HG02610 (cell line): ENCODE results near the gene SPECC1.

ENCODE experiments used
- ATAC-seq: cut with Tn5 transposase; IDR thresholded peaks from one replicate; pipeline ENCODE4 v1.9.1; 2021; ENCODE audit warnings: mild to moderate bottlenecking, moderate library complexity; ENCODE audit not compliant: unreplicated experiment

SPECC1 gene

GRCh38 chr17:20264996-20265395, 255.8 kb downstream of the SPECC1 start:
- no peak for ATAC-seq

GRCh38 chr17:20266806-20267458, 257.8 kb downstream of the SPECC1 start:
- ATAC-seq: no peak

- no peak for ATAC-seq
These were observed 258.3 kb downstream of the SPECC1 start for GRCh38 chr17:20267459-20267842.

GRCh38 chr17:20270369-20270768, 261.2 kb downstream of the SPECC1 start:
- no peak for ATAC-seq

- no peak for ATAC-seq
These were observed 262.0 kb downstream of the SPECC1 start for GRCh38 chr17:20271011-20271610.

GRCh38 chr17:20273741-20274500, 264.8 kb downstream of the SPECC1 start:
- no peak for ATAC-seq

GRCh38 chr17:20275653-20276052, 266.5 kb downstream of the SPECC1 start:
- no peak for ATAC-seq

- ATAC-seq: no peak
These were observed 267.3 kb downstream of the SPECC1 start for GRCh38 chr17:20276421-20276820.

GRCh38 chr17:20278805-20279204, 269.6 kb downstream of the SPECC1 start:
- ATAC-seq: no peak

- no peak for ATAC-seq
These were observed 270.5 kb downstream of the SPECC1 start for GRCh38 chr17:20279631-20280030.

GRCh38 chr17:20280051-20280450, 270.9 kb downstream of the SPECC1 start:
- no peak for ATAC-seq

- no peak for ATAC-seq
These were observed 271.7 kb downstream of the SPECC1 start for GRCh38 chr17:20280851-20281250.

- ATAC-seq: no peak
These were observed 272.7 kb downstream of the SPECC1 start for GRCh38 chr17:20281860-20282259.

- no peak for ATAC-seq
These were observed 273.6 kb downstream of the SPECC1 start for GRCh38 chr17:20282526-20283308.

- ATAC-seq: no peak
These were observed 274.9 kb downstream of the SPECC1 start for GRCh38 chr17:20284022-20284421.

- no peak for ATAC-seq
These were observed 275.6 kb downstream of the SPECC1 start for GRCh38 chr17:20284570-20285295.

GRCh38 chr17:20289984-20290383, 280.8 kb downstream of the SPECC1 start:
- ATAC-seq: no peak

- ATAC-seq: no peak
These were observed 282.7 kb downstream of the SPECC1 start for GRCh38 chr17:20291853-20292252.

GRCh38 chr17:20293501-20293900, 284.3 kb downstream of the SPECC1 start:
- no peak for ATAC-seq

GRCh38 chr17:20294120-20294519, 285.0 kb downstream of the SPECC1 start:
- ATAC-seq: no peak

GRCh38 chr17:20299013-20299412, 289.9 kb downstream of the SPECC1 start:
- no peak for ATAC-seq
